ENCODE data around the gene SPECC1L.

Gene SPECC1L

GRCh38 chr22:24337894-24338645 is 67.4 kb downstream of the SPECC1L start:
- Histone ChIP-seq H3K4me3 (ENCODE audit: low read depth in 1 of 2, low read length in 2 of 2) (no peak overlapping the region), H3K4me1 (ENCODE audit: insufficient read depth, low read length) (no peaks in the 10 kb centered on the region), H3K9me3 (ENCODE audit: insufficient read depth, low read length, severe bottlenecking) (no peaks in the 10 kb centered on the region), H4K20me1 (ENCODE audit: insufficient read depth, low read length) (no peaks in the 10 kb centered on the region), H3K27me3 (ENCODE audit: insufficient read depth, low read length, poor library complexity) (no peaks in the 10 kb centered on the region), H3K27ac (ENCODE audit: low read length) (no peak overlapping the region), H2AFZ (ENCODE audit: low read depth, low read length) (no peak overlapping the region), H3K36me3 (ENCODE audit: insufficient read depth, low read length) (peaks cover 89% of the 10 kb centered on the region), H3K4me2 (ENCODE audit: insufficient read depth, low read length) (no peak overlapping the region), H3K79me2 (ENCODE audit: insufficient read depth, low read length) (no peaks in the 10 kb centered on the region), H3K9ac (ENCODE audit: low read depth, low read length) (no peak overlapping the region)
- DNase-seq (no peak), ATAC-seq (ENCODE audit: insufficient read depth, low read depth) (no peak)
- TF ChIP-seq CTCF (IDR thresholded peaks at IDR 0.05; ENCODE audit: borderline replicate concordance, extremely low read depth, low read length, poor library complexity, severe bottlenecking) (no peak), EZH2 (IDR thresholded peaks at IDR 0.05; ENCODE audit: borderline replicate concordance, low read depth, low read length, severe bottlenecking) (no peak)

DNA sequence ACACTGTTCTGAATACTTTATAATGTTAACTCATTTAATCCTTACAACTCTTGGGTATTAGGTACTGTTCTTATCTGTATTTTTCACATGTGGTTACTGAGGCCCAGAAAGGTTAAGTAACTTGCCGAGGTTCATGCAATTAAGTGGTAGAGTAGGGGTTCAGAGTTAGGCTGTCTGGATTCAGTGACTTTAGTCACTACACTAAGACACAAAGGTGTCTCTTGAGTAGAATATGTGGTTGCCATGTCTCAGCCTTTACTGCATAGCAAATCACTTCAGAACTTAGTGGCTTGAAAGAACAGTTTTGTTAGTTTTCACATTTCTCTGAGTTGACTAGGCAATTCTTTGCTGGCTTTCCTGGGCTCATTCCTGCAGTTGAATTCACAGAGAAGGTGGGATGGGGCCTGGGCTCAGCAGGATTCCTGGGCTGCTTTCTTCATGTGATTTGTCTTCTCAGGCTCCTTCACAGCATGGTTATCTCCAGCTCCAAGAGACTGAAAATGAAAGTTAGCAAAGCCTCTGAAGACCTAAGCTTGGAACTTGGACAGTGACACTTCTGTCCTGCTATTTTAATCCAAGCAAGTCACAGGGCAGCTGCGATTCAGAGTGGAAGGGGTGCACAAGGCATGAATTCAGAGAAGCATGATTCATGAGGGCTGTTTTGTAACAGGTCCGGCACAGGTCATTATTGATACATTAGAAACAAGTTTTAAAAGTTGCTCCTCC is 68.3 kb downstream of the SPECC1L start:
- TF ChIP-seq EZH2 (IDR thresholded peaks at IDR 0.05; ENCODE audit: borderline replicate concordance, low read depth, low read length, severe bottlenecking): no peak
- no peak for TF ChIP-seq CTCF (IDR thresholded peaks at IDR 0.05; ENCODE audit: borderline replicate concordance, extremely low read depth, low read length, poor library complexity, severe bottlenecking)
- no peak overlapping the region for H3K4me3 ChIP-seq (ENCODE audit: low read depth in 1 of 2, low read length in 2 of 2)
- peaks cover 92% of the 10 kb centered on the region for H3K36me3 ChIP-seq (ENCODE audit: insufficient read depth, low read length)
- no peaks in the 10 kb centered on the region for H3K4me1 ChIP-seq (ENCODE audit: insufficient read depth, low read length)
- no peak for ATAC-seq (ENCODE audit: insufficient read depth, low read depth)
- H4K20me1 ChIP-seq (ENCODE audit: insufficient read depth, low read length): no peaks in the 10 kb centered on the region
- H3K27ac ChIP-seq (ENCODE audit: low read length): no peak overlapping the region
- H2AFZ ChIP-seq (ENCODE audit: low read depth, low read length): no peak overlapping the region
- no peak for DNase-seq
- no peak overlapping the region for H3K9ac ChIP-seq (ENCODE audit: low read depth, low read length)
- no peaks in the 10 kb centered on the region for H3K79me2 ChIP-seq (ENCODE audit: insufficient read depth, low read length)
- no peak overlapping the region for H3K4me2 ChIP-seq (ENCODE audit: insufficient read depth, low read length)
- H3K27me3 ChIP-seq (ENCODE audit: insufficient read depth, low read length, poor library complexity): no peaks in the 10 kb centered on the region
- H3K9me3 ChIP-seq (ENCODE audit: insufficient read depth, low read length, severe bottlenecking): no peaks in the 10 kb centered on the region

DNA sequence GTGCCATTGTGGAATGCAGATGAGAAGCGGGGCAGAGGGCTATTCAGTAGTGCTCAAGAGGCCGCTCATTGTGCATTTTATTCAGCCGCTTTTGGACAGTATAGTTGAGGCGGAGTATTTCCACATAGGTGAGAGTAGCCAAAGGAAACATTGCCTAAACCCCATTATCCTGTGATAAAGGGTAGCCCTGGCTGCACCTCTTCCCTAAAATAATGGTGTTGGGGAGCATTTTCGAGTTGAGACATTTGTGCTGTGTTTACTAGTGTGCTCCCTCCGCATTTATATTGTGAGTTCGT is 68.8 kb downstream of the SPECC1L start:
- no peak overlapping the region for H2AFZ ChIP-seq (ENCODE audit: low read depth, low read length)
- H3K9me3 ChIP-seq (ENCODE audit: insufficient read depth, low read length, severe bottlenecking): no peaks in the 10 kb centered on the region
- DNase-seq (no peak), ATAC-seq (ENCODE audit: insufficient read depth, low read depth) (no peak)
- H3K27me3 ChIP-seq (ENCODE audit: insufficient read depth, low read length, poor library complexity): no peaks in the 10 kb centered on the region
- no peaks in the 10 kb centered on the region for H3K79me2 ChIP-seq (ENCODE audit: insufficient read depth, low read length)
- no peak overlapping the region for H3K9ac ChIP-seq (ENCODE audit: low read depth, low read length)
- no peaks in the 10 kb centered on the region for H3K4me1 ChIP-seq (ENCODE audit: insufficient read depth, low read length)
- H3K27ac ChIP-seq (ENCODE audit: low read length): no peak overlapping the region
- H3K4me2 ChIP-seq (ENCODE audit: insufficient read depth, low read length): no peak overlapping the region
- H3K4me3 ChIP-seq (ENCODE audit: low read depth in 1 of 2, low read length in 2 of 2): no peak overlapping the region
- H3K36me3 ChIP-seq (ENCODE audit: insufficient read depth, low read length): peaks cover 94% of the 10 kb centered on the region
- H4K20me1 ChIP-seq (ENCODE audit: insufficient read depth, low read length): no peaks in the 10 kb centered on the region
- TF ChIP-seq CTCF (IDR thresholded peaks at IDR 0.05; ENCODE audit: borderline replicate concordance, extremely low read depth, low read length, poor library complexity, severe bottlenecking) (no peak), EZH2 (IDR thresholded peaks at IDR 0.05; ENCODE audit: borderline replicate concordance, low read depth, low read length, severe bottlenecking) (no peak)
